ENCODE results near the gene OBSL1.

OBSL1 gene

DNA sequence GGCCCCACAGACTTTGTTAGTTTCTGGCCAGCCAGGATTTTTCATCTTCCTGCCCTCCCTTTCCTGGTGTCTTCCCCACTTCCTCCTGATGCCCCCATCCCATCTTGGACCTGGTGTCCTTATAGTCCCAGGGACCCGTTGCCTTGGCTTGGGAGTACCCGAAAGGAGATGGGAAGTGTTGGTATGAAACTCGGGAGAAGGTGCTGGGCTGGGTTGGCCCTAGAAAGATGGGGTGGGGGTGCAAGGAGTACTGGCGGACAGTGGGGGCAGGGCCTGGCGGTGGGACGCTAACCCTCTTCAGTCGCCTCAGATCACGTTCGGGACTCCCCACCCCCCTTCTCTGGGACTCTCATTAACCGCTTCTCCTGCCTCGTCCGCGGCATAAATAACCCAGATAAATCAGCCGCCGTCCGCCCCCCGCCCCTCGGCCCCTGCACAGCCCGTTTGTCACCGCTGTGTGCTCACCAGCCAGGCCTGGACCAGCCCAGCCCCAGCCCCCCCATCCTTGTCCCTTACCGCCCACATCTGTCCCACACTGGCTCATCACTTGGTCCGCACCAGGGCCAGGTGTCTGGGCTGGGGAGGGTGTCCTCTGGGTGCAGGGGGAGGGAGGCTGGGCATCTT is 60.7 kb downstream of the OBSL1 start:
- DNase-seq (ENCODE audit: low spot score), result no peak
- TF ChIP-seq, protein P1, sequence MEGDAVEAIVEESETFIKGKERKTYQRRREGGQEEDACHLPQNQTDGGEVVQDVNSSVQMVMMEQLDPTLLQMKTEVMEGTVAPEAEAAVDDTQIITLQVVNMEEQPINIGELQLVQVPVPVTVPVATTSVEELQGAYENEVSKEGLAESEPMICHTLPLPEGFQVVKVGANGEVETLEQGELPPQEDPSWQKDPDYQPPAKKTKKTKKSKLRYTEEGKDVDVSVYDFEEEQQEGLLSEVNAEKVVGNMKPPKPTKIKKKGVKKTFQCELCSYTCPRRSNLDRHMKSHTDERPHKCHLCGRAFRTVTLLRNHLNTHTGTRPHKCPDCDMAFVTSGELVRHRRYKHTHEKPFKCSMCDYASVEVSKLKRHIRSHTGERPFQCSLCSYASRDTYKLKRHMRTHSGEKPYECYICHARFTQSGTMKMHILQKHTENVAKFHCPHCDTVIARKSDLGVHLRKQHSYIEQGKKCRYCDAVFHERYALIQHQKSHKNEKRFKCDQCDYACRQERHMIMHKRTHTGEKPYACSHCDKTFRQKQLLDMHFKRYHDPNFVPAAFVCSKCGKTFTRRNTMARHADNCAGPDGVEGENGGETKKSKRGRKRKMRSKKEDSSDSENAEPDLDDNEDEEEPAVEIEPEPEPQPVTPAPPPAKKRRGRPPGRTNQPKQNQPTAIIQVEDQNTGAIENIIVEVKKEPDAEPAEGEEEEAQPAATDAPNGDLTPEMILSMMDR (IDR thresholded peaks at IDR 0.05; ENCODE audit: borderline replicate concordance, control extremely low read depth, extremely low read depth, insufficient read depth, missing control alignments), result no peak
- in situ Hi-C loops (cut with MboI; ENCODE audit: low sequenced_read_pairs, unreplicated experiment), result no loop called here

- peak; percentile 78 for DNase-seq (ENCODE audit: low spot score)
- in situ Hi-C loops (cut with MboI; ENCODE audit: low sequenced_read_pairs, unreplicated experiment), result no loop called here
- TF ChIP-seq, protein P1 (IDR thresholded peaks at IDR 0.05; ENCODE audit: borderline replicate concordance, control extremely low read depth, extremely low read depth, insufficient read depth, missing control alignments), result peak; percentile 70
Measured at GRCh38 chr2:219509780-219510511, 61.4 kb downstream of the OBSL1 start.

GRCh38 chr2:219508971-219509779 is 62.2 kb downstream of the OBSL1 start:
- in situ Hi-C loops (cut with MboI; ENCODE audit: low sequenced_read_pairs, unreplicated experiment), result no loop called here
- DNase-seq (ENCODE audit: low spot score), result no peak
- TF ChIP-seq, protein P1 (IDR thresholded peaks at IDR 0.05; ENCODE audit: borderline replicate concordance, control extremely low read depth, extremely low read depth, insufficient read depth, missing control alignments), result no peak

- no peak for DNase-seq (ENCODE audit: low spot score)
- TF ChIP-seq, protein P1 (IDR thresholded peaks at IDR 0.05; ENCODE audit: borderline replicate concordance, control extremely low read depth, extremely low read depth, insufficient read depth, missing control alignments), result no peak
- in situ Hi-C loops (cut with MboI; ENCODE audit: low sequenced_read_pairs, unreplicated experiment), result no loop called here
Measured at GRCh38 chr2:219508444-219508734, 63.0 kb downstream of the OBSL1 start.

GRCh38 chr2:219507581-219508443 is 63.5 kb downstream of the OBSL1 start:
- DNase-seq (ENCODE audit: low spot score), result no peak
- TF ChIP-seq, protein P1 (IDR thresholded peaks at IDR 0.05; ENCODE audit: borderline replicate concordance, control extremely low read depth, extremely low read depth, insufficient read depth, missing control alignments), result no peak
- in situ Hi-C loops (cut with MboI; ENCODE audit: low sequenced_read_pairs, unreplicated experiment), result no loop called here

All from GM13976 (cell line).